Testis (tissue), 2 donors: Measurements from ENCODE around the gene CDH23.

ENCODE experiments used
- CTCF ChIP-seq, 3 experiments: fragments of 450-650 bp in 2 of 3; fragments of 200-600 bp in 1 of 3; sonication (generic) in 1 of 3; IDR thresholded peaks; one replicate each; pipeline ENCODE4 v1.5.1; 2016 to 2019; ENCODE audit warnings: antibody characterized with exemption in 3 of 3, mild to moderate bottlenecking in 2 of 3, moderate library complexity in 1 of 3
- POLR2A ChIP-seq: fragments of 450-650 bp; IDR thresholded peaks from one replicate; pipeline ENCODE4 v1.6.1; 2017; ENCODE audit warnings: antibody characterized with exemption, mild to moderate bottlenecking, moderate library complexity

DNA sequence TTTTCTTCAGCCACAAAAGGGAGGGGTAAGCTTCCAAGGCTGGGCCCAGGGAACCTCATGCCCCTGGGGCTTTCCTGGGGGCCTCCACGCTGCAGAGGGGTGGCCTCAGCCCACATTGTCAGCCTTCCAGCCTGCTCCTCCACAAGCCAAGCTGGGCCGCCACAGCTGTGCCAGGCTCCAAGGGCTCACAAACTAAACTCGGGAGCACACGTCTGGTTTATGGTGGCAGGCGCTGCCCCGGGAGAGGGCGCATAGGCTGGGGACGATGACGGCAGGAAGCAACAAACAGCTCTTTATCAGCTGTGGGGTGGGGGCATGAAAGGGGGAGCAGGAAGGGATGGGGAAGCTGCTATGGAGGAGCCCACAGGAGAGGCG, 6.3 kb upstream of the CDH23 start:
- no peak for TF ChIP-seq CTCF (IDR thresholded peaks at IDR 0.05)
- TF ChIP-seq POLR2A: no peak
